Endothelial cell (in vitro differentiated cells): Measurements from ENCODE around the gene FOXJ3. TPM values are rescaled to one million over a fixed set of nuclear protein-coding genes. Genes with fewer than 3 reads are reported as not detected.

Experiments used
- DNase-seq: peaks from one replicate; pipeline ENCODE4 v3.0.0; 2021; ENCODE audit warnings: low spot score
- H3K27ac Mint-ChIP-seq: one replicate; pipeline ENCODE4 v1.8.0; 2021; ENCODE audit warnings: mixed read lengths, inconsistent platforms; ENCODE audit not compliant: unreplicated experiment
- H3K27me3 Mint-ChIP-seq: one replicate; pipeline ENCODE4 v1.8.0; 2021; ENCODE audit warnings: mild to moderate bottlenecking, moderate library complexity, mixed read lengths, inconsistent platforms; ENCODE audit not compliant: unreplicated experiment
- H3K36me3 Mint-ChIP-seq: one replicate; pipeline ENCODE4 v1.8.0; 2021; ENCODE audit warnings: mild to moderate bottlenecking, low read depth, mixed read lengths, inconsistent platforms; ENCODE audit not compliant: unreplicated experiment
- H3K4me1 Mint-ChIP-seq: one replicate; pipeline ENCODE4 v1.8.0; 2021; ENCODE audit warnings: mild to moderate bottlenecking, mixed read lengths, inconsistent platforms; ENCODE audit not compliant: unreplicated experiment
- H3K4me3 Mint-ChIP-seq: one replicate; pipeline ENCODE4 v1.8.0; 2021; ENCODE audit warnings: mild to moderate bottlenecking, mixed read lengths, inconsistent platforms; ENCODE audit not compliant: unreplicated experiment
- H3K9me3 Mint-ChIP-seq: one replicate; pipeline ENCODE4 v1.8.0; 2021; ENCODE audit warnings: mixed read lengths, inconsistent platforms; ENCODE audit not compliant: unreplicated experiment
- total RNA-seq: library from RNA; stranded (reverse); fragmentation: NEBNext Ultra II Directional; extraction: Animal tissue kit (Norgen Biotek cat#: 25700); gene quantifications from one replicate; pipeline ENCODE4 v1.2.1, GENCODE V29; 2021; ENCODE audit not compliant: unreplicated experiment
- TF ChIP-seq, protein P1 (sequence below): fragments of 200-600 bp; sonication (generic); IDR thresholded peaks from one replicate; pipeline ENCODE4 v1.5.0; 2021; ENCODE audit warnings: antibody characterized with exemption; ENCODE audit not compliant: unreplicated experiment

Gene FOXJ3
- total RNA-seq, 1 donor from 2014 or later: 65.9 TPM

- Mint-ChIP-seq H3K27ac (no peak overlapping the region), H3K4me3 (no peak overlapping the region), H3K36me3 (peaks cover 4% of the 10 kb centered on the region), H3K4me1 (peaks cover 8% of the 10 kb centered on the region), H3K27me3 (peaks cover 5% of the 10 kb centered on the region), H3K9me3 (no peaks in the 10 kb centered on the region)
- no peak for DNase-seq
- TF ChIP-seq, protein P1, sequence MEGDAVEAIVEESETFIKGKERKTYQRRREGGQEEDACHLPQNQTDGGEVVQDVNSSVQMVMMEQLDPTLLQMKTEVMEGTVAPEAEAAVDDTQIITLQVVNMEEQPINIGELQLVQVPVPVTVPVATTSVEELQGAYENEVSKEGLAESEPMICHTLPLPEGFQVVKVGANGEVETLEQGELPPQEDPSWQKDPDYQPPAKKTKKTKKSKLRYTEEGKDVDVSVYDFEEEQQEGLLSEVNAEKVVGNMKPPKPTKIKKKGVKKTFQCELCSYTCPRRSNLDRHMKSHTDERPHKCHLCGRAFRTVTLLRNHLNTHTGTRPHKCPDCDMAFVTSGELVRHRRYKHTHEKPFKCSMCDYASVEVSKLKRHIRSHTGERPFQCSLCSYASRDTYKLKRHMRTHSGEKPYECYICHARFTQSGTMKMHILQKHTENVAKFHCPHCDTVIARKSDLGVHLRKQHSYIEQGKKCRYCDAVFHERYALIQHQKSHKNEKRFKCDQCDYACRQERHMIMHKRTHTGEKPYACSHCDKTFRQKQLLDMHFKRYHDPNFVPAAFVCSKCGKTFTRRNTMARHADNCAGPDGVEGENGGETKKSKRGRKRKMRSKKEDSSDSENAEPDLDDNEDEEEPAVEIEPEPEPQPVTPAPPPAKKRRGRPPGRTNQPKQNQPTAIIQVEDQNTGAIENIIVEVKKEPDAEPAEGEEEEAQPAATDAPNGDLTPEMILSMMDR: no peak
These were observed 191.9 kb downstream of the FOXJ3 start for GRCh38 chr1:42142894-42143675.

DNA sequence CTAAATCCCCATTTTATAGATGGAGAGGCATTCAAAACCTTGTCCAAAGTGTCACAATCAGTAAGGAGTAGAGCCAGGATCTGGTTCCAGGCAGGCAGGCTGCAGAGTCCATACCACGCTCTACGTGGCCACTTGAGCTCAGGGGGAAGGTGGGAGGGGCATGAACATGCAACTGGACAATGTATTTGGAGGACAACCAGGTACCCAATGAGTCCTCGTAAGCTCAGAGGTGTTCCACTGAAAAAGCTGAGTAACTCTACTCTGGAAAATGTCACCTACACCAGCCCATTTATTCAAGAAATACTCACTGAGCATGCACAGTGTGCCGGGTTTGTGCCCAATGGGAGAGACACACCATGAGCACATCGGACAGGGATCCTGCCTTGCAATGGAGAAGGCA lies 193.1 kb downstream of the FOXJ3 start:
- H3K27ac Mint-ChIP-seq: no peak overlapping the region
- H3K27me3 Mint-ChIP-seq: peaks cover 5% of the 10 kb centered on the region
- no peaks in the 10 kb centered on the region for H3K9me3 Mint-ChIP-seq

DNA sequence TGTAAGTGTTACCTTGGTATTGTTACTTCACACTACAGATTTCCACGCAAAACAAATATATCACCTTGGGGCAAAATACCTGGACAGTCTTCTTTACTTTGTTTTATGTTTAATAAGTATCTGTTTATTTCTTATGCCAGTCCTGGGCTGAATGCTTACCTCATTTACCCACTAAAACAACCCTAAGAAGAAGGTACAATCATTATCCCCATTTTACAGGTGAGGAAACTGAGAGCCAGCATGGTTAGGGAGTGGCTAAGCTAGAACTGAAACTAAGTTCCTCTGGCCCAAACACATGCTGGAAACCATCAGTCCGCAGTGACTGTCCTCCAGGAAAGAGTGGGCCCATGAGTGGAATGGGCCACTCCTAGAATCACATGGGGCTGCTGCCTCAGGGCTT lies 194.8 kb downstream of the FOXJ3 start:
- peaks cover 5% of the 10 kb centered on the region for H3K27me3 Mint-ChIP-seq
- no peaks in the 10 kb centered on the region for H3K9me3 Mint-ChIP-seq
- H3K4me3 Mint-ChIP-seq: no peak overlapping the region
- DNase-seq: no peak
- TF ChIP-seq, protein P1: no peak
- H3K36me3 Mint-ChIP-seq: peaks cover 4% of the 10 kb centered on the region
- H3K27ac Mint-ChIP-seq: no peak overlapping the region
- H3K4me1 Mint-ChIP-seq: peaks cover 8% of the 10 kb centered on the region

More for the DNA sequence above, 193.1 kb downstream of the FOXJ3 start:
- TF ChIP-seq, protein P1: no peak
- DNase-seq: no peak
- Mint-ChIP-seq H3K4me1 (peaks cover 8% of the 10 kb centered on the region), H3K36me3 (peaks cover 4% of the 10 kb centered on the region), H3K4me3 (no peak overlapping the region)

- Mint-ChIP-seq H3K9me3 (no peaks in the 10 kb centered on the region), H3K27ac (no peak overlapping the region), H3K4me1 (peaks cover 2% of the 10 kb centered on the region), H3K27me3 (peaks cover 5% of the 10 kb centered on the region), H3K36me3 (peaks cover 4% of the 10 kb centered on the region), H3K4me3 (no peak overlapping the region)
- no peak for DNase-seq
- TF ChIP-seq, protein P1: no peak
These were observed 195.6 kb downstream of the FOXJ3 start for GRCh38 chr1:42139444-42139843.

GRCh38 chr1:42138586-42138985 lies 196.4 kb downstream of the FOXJ3 start:
- H3K9me3 Mint-ChIP-seq: no peaks in the 10 kb centered on the region
- H3K27ac Mint-ChIP-seq: no peak overlapping the region
- peaks cover 5% of the 10 kb centered on the region for H3K27me3 Mint-ChIP-seq
- H3K4me3 Mint-ChIP-seq: no peak overlapping the region
- peaks cover 2% of the 10 kb centered on the region for H3K4me1 Mint-ChIP-seq
- DNase-seq: no peak
- TF ChIP-seq, protein P1: no peak
- H3K36me3 Mint-ChIP-seq: peaks cover 4% of the 10 kb centered on the region
